Adipocyte (in vitro differentiated cells): Measurements from ENCODE around the gene DNAH14.

Source experiments
- DNase-seq: peaks from one replicate; pipeline ENCODE4 v3.0.0-alpha.2; 2015; ENCODE audit warnings: low read depth
- H3K27me3 ChIP-seq: replicated peaks from 2 replicates; pipeline ENCODE4 v1.7.0; 2013; ENCODE audit warnings: mild to moderate bottlenecking, low read length, moderate library complexity; ENCODE audit not compliant: control insufficient read depth, insufficient read depth
- H3K36me3 ChIP-seq: 2 replicates; pipeline ENCODE4 v1.7.0; 2013; ENCODE audit warnings: low read length, mild to moderate bottlenecking, moderate library complexity; ENCODE audit not compliant: control insufficient read depth, insufficient read depth, severe bottlenecking
- H3K4me1 ChIP-seq: 2 replicates; pipeline ENCODE4 v1.7.0; 2013; ENCODE audit warnings: mild to moderate bottlenecking, low read length, moderate library complexity; ENCODE audit not compliant: control insufficient read depth, insufficient read depth
- H3K4me3 ChIP-seq: 2 replicates; pipeline ENCODE4 v1.7.0; 2013; ENCODE audit warnings: mild to moderate bottlenecking, low read length, moderate library complexity
- H3K9ac ChIP-seq: 2 replicates; pipeline ENCODE4 v1.7.0; 2013; ENCODE audit warnings: mild to moderate bottlenecking, low read length, moderate library complexity
- H3K9me3 ChIP-seq: 2 replicates; pipeline ENCODE4 v1.7.0; 2013; ENCODE audit warnings: mild to moderate bottlenecking, low read length, moderate library complexity; ENCODE audit not compliant: control insufficient read depth

DNAH14 gene

DNA sequence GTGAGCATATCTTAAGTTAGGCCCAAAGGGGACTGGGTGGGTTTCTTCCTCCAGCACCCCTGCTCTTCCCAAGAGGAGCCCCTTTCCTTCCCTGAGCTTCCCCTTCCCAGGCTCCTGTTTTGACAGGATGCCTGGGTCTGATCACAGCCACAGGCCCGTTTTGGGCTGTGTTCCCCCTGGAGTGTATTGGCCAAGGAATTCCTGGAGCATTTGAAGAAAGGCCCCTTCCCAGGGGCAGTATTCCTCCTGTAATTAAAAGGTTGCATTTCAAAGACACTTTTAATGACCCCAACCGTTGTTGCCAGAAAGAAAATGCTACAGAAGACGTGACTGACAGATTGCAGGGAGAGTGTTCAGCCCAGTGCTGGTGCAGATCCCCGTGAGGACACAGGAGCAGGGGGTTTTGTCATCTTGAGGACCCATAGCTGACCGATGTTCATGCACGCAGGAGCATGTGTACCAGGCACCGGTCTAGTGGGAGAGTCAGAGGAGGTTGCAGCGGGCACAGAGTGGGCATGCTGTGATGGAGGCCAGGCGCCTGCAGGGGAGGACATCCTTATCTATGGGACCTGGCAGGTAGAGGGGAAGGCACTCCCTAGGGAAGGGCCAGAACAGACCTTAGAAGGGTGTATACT, 517.6 kb downstream of the DNAH14 start:
- Histone ChIP-seq H3K4me1 (peaks cover 25% of the 10 kb centered on the region), H3K36me3 (no peaks in the 10 kb centered on the region), H3K9ac (peak overlapping the region; percentile 64), H3K9me3 (no peaks in the 10 kb centered on the region), H3K27me3 (no peaks in the 10 kb centered on the region), H3K4me3 (no peak overlapping the region)
- no peak for DNase-seq

DNA sequence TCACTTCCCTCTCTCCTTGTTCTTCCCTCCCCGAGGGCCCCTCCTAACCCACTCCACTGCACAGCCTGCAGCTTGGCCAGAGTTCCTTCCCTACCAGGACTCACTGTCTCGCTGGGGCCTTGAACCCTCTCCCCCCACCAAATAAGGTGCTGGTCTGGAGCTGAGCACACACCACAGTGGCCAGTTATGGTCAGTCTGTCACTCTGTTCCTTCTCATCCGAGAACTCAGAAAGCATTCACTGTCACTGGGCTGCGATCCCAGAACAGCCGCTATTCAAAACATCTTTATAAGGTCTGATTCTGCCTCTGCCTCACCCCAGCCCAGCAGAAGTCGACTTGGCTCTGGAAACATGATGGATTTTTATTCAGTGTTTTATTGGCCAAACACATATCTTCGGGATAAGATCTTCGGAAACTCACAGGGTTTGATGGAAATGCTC, 518.2 kb downstream of the DNAH14 start:
- Histone ChIP-seq H3K4me3 (peak overlapping the region; percentile 34), H3K9ac (peak overlapping the region; percentile 64), H3K27me3 (no peaks in the 10 kb centered on the region), H3K36me3 (no peaks in the 10 kb centered on the region), H3K9me3 (no peaks in the 10 kb centered on the region), H3K4me1 (peaks cover 25% of the 10 kb centered on the region)
- no peak for DNase-seq

- peak overlapping the region; percentile 64 for H3K9ac ChIP-seq
- no peaks in the 10 kb centered on the region for H3K36me3 ChIP-seq
- no peak for DNase-seq
- peaks cover 25% of the 10 kb centered on the region for H3K4me1 ChIP-seq
- no peaks in the 10 kb centered on the region for H3K27me3 ChIP-seq
- H3K4me3 ChIP-seq, result peak overlapping the region; percentile 34
- no peaks in the 10 kb centered on the region for H3K9me3 ChIP-seq
These were observed 518.8 kb downstream of the DNAH14 start for GRCh38 chr1:225448146-225448805.
